Eye (tissue), 1 donor: ENCODE results near the gene NIPSNAP3A.
A peak's percentile ranks its signal among the peaks of the same experiment; 100 is the strongest.
"Not testable (repeated sequence)": the region's sequence is repeated elsewhere in the genome, so short reads cannot be mapped to it uniquely, and the experiment has no call there.

ENCODE experiments used
- DNase-seq: peaks from one replicate; pipeline ENCODE4 v3.0.0-alpha.2; 2015

Gene NIPSNAP3A

DNA sequence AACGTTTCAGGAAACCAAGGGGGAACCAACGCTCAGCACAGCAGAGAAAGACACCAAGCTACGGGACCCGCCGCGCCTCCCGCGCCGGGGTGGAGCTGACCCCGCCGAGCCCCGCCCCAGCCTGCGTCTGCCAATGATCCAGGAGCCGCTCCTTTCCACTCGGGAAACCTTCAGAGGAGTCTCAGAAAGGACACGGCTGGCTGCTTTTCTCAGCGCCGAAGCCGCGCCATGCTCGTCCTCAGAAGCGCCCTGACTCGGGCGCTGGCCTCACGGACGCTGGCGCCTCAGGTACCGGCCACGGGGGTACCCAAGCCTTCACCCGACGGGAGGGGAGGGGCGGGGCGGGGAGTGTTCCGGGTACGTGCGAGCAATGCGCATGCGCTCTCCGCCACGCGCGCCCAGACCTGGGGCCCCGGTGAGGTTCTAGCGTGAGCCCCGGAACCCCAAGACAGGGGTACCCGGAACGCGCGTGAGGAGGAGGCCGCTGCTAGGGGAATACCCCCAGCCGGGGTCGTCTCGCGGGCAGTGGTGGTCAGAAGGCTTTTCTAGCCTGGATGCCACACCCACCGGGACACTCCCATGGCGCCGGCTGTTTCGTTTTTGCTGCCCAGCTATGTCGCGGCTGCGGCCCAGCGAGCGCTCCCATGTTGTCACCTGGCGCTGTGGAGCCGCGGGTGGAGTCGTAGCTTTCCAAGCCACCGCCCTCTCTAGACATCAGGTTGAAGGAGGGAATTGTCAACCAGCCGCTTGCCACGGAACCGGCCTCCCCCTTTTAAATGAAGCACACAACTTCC, at the start of gene NIPSNAP3A:
NIPSNAP3A (plus strand) TSS at position 119 of the 794 bp plus-strand sequence; CDS start at position 229, 110 bp downstream.
- DNase-seq, result peak; percentile 95

DNA sequence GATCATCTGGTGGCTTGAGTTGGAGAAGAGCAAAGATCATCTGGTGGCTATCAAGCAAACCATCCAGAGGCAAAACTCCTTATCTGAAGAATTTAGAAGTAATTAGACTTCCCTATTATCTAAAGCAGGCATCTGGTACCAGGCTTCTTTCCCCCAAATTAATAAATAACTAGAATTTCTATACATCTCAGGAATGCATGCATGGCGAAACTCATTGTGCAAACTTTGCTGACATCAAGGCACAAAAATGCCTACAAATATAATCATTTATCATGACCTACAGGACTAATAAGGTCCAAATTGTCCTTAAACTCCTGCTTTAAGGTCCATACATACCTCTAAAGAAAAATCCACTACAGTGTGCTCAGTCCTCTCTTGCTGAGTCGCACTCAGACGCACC, 47.2 kb upstream of the NIPSNAP3A start:
- no peak for DNase-seq

DNA sequence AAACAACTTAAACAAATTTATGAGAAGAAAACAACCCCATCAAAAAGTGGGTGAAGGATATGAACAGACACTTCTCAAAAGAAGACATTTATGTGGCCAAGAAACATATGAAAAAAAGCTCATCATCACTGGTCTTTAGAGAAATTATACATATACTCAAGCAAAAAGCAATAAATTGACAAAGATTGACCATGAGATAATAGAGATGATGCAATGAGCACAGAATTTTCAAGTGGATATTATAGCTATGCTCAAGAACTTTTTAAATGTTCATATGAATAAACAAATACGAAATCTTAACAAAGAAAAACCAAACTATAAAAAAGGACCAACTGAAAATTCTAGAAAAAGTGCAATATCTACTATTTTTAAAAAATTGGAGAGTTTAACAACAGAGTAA, 38.7 kb upstream of the NIPSNAP3A start:
- not testable (repeated sequence) for DNase-seq

DNA sequence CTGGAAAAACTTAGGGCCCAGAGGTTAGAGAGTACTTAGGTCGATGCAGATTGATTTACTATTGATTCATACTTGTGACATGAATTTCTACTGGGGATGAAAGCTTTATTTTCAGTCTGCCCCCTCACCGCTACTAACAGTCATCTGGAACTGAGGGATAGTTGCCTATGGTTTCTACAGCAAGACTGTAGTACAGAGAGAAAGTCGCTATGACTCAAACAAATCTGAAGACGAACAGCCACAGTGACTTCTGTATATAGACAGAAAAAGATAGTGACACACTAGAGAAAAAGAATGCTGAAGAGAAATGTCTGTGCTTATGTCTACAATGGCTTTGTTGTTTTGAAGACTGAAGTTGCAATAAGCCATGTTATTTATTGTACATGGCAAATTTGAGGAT, 35.9 kb upstream of the NIPSNAP3A start:
- no peak for DNase-seq

DNA sequence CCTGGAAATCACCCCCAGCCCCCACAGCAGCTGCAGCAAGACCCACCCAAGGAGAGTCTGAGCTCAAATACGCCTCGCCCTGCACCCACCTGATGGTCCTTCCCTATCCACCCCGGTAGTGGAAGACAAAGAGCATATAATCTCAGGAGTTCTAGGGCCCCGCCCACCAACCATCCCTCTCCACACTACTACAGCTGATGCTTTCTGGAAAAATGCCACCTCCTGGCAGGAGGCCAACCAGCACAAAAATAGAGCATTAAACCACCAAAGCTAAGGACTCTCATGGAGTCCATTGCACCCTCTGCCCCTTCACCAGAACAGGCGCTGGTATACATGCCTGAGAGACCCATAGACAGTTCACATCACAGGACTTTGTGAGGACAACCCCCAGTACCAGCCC, 22.5 kb upstream of the NIPSNAP3A start:
- no peak for DNase-seq

DNA sequence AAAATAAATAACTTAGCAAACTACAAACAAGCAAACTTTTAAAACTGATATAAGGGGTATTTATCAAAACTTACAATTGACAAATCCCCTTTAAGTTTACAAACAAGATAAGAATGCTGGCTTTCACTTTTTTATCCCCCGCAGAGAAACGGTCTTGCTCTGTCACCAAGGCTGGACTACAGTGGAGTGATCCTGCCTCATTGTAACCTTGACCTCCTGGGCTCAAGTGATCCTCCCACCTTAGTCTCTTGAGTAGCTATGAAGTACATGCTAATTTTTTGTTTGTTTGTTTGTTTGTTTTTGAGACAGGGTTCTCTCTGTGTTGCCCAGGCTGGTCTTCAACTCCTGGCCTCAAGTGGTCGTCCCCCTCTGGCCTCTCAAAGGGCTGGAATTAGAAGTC, 9.0 kb upstream of the NIPSNAP3A start:
- no peak for DNase-seq

DNA sequence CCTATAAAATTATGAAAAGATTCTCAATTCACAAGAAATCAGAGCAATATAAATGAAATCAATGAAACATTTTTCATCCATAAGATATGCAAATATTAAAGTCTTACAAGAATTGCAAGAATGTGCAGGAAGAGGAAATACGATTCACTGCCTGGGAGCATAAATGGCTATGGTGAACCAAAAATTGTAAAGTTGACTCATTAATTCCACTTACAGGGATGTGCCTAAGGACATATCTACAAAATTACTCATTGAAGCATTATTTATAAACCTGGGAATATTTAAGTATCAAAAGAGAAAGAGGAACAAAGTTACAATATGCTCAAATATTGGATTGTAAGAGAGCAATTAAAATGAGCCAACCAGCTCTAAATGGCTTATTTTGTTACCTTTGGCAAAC, 6.9 kb upstream of the NIPSNAP3A start:
- no peak for DNase-seq

DNA sequence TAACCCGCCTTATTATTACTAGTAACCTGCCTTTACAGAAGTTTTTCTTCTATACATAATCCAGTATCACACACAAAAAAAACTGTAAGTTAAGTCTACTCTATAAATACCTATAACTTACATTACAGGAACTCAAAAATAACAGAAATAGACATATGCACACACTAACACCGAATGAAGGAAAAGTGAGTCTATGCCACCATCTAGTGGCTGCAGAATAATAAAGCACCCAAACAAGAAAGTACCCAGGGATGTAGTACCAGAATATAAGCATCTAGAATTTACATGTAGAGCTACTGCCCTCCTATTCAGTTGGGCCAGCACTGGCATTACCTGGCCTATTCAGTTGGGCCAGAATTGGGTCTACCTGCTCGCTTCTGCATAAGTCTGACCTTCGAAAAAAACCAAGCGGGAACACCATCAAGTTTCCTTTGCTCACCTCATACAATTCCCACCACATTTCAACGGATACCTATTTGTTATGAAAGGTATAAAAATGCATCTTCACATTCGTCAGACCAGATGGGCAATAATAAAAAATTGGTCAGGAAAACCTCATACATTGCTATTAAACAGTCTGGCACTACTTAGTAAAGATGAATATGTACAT, 4.0 kb upstream of the NIPSNAP3A start:
- peak; percentile 86 for DNase-seq

DNA sequence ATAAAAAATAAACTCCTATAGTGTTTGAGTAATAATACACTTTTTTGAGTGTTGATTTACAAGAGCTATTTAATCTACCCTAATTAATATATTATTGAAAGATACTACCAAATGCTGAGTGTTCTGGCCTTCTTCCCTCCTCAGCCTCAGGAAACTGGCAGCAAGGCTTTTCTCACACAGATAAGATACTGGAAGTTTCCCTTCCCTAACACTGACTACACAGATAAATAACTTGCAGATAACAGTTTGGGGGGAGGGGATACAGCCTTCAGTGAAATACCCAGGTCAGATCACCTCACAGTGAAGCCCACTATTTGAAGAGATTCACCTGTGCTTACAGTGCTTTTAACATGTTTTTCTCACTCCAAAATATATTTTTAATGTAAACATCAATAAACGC, 1.6 kb upstream of the NIPSNAP3A start:
- DNase-seq, result no peak

DNA sequence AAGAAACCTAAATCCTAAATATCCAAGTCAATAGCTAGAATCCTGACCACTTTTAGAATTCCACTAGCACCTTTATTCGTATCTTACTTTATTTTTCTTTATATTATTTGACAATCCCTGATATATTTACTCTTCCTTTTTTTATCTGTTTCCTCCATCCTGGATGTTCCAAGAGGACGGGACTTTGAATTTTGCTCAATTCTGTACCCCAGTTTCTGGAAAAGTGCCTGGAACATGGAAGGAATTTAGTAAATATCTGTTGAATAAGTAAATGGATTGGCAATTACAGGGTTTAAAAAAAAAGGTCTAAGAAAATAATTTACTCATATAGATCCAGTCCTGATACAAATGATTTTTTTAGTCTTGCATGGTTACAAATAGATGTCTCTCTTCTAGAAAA, 1.2 kb upstream of the NIPSNAP3A start:
- no peak for DNase-seq

DNA sequence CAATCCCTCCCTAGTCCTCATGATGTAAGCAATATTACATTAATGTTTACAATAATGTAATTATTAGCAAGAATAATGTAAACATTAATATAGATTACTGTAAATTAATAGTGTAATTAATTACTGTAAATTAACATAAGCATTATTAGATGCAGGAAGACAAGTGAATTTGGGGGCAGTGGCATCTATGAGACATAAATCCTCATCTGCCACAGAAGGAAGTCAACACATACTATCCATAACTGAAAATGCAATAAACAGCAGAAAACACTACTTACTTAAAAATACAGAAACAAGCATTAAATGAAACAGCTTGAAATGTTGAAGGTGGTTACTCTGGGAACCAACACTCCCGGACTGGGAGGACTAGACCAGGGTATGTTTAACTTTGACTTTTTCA, 685 bp upstream of the NIPSNAP3A start:
- DNase-seq, result no peak

DNA sequence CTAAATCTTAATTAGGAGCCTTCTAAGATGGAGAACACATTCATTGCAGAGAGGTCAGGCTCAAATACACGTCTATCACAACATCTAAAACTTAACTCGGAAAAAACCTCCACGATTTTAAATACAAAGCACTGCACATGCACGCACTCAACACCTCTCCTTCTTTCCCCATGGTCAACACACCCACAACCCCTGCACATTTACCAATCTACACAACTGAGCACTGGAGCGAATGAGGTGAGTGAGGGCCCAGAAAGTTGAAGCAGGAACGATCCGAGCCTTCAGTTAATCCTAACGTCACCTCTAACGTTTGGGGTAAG, 278 bp upstream of the NIPSNAP3A start:
- DNase-seq, result no peak

DNA sequence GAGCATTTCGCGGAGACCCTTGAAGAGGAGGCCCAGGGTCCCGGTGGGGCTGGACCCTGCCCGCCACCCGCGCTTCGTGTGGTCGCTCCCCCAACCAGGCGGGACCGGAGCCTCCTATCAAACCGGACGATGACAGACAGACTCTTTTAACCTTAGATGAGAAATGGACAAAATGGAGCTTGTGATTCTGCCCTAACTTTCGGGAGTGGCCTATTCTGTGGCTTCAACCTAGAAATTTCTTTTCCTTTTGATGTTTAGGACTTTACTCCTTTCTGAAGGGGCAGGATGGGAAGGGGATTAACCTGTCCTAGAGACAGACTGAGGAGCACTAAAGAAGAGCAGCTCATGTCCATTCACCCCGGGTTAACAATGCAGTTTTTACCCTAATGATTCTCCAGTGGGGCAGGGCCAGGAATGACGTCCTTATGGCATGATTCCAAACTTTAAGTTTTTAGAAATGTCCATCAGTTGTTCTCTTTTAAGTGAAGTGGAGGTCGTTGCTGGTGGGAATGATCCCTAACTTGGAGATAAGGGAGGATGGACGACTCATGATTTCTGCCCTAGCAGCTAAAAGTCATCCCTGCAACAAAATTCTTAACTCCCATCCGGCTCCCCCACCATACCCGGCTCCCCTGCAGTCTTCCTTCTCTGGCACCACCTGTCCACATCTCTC, 1.0 kb downstream of the NIPSNAP3A start:
- DNase-seq, result peak; percentile 69

DNA sequence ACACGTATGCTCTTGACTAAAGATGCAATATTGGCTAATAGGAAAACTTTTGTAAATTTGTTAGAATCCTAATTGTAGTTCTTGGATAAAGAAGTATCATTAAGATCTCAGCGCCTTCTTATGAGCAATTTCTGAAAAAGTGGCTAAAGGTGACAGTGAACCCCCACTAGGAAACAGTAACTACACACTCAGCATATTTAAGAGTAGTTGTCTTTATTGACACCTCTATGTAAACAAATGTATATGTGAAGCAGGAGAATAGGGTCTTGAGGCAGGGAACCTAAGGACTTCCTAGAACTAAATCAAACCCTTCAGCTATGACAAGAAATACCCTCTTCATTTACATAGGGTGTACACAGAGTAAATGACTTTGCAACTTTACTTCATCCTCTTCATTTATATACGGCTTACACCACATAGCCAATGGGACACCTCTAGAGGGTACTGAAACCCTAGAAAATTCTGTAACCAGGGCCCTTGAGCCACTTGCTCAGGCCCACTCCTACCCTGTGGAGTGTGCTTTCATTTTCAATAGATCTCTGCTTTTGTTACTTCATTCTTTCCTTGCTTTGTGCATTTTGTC, 2.8 kb downstream of the NIPSNAP3A start:
- no peak for DNase-seq

DNA sequence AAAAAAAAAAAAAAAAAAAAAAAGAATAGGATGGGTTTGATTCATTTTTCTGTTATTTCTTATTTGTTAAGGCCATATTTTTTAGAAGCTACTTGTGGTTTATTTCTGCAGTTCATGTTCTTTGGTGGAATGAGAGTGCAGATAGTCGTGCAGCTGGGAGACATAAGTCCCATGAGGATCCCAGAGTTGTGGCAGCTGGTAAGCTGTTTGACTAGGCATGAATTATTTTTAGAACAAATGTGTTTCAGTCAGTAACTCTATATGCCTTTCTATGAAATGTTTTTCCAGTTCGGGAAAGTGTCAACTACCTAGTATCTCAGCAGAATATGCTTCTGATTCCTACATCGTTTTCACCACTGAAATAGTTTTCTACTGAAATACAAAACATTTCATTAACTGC, 11.5 kb downstream of the NIPSNAP3A start:
- no peak for DNase-seq

DNA sequence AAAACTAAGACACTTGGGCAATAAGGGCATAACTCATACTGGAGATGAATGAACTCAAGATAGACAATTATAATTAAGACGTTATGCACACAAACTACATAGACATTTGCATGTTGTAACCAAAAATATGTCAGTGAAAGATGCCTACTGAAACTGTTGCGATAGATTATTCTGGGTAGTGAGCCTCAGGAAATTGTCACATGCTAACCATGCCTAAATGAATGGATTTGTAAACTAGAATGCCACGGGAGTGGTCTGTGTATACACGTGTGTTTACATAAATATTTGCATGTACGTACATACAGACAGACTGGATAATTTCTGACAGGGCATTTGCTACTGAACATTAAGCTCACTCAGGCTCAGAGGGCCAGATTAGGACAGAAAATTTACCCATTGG, 17.7 kb downstream of the NIPSNAP3A start:
- DNase-seq, result no peak

DNA sequence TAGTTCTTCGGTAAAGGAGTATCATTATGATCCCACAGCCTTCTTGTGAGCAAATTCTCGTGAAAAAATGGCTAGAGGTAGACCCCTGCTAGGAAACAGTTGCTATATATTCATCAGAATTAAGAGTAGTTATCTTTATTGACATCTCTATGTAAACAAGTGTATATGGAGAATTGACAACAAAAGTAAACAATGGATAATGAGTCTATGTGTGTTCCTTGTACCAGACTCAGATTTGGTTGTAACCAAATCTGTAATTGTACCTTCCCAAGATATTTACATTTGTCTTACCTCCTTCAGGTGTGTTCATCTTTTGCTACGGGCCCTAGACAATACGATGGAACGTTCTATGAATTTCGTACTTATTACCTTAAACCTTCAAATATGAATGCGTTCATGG, 18.5 kb downstream of the NIPSNAP3A start:
- DNase-seq, result no peak

DNA sequence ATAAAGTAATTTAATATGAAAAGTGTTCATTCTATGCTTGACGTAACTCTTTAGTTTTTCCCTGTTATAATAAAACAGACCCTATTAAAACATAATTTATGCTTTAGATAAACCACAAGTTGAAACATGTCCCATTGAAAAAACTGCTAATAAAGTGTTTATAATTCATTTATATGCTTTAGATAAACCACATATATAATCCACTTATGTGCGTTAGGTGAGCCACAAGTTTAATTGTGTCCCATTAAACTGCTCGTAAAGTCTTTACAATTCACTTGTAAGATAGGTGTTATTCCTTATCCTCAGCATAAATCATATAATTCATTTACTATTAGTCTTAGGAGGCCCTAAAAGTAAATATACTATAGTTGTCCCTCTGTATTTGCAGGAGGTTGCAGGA, 20.0 kb downstream of the NIPSNAP3A start:
- DNase-seq, result no peak

DNA sequence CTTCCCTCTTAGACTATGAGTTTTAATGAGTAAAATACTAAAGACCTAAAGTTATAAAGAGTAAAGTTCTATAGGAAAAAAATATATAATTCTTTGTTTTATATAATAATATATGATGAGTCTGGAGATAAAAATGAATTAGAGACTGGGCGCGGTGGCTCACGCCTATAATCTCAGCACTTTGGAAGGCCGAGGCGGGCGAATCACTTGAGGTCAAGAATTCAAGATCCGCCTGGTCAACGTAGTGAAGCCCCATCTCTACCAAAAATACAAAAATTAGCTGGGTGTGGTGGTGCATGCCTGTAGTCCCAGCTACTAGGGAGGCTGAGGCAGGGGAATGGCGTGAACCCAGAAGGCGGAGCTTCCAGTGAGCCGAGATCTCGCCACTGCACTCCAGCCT, 21.5 kb downstream of the NIPSNAP3A start:
- not testable (repeated sequence) for DNase-seq

DNA sequence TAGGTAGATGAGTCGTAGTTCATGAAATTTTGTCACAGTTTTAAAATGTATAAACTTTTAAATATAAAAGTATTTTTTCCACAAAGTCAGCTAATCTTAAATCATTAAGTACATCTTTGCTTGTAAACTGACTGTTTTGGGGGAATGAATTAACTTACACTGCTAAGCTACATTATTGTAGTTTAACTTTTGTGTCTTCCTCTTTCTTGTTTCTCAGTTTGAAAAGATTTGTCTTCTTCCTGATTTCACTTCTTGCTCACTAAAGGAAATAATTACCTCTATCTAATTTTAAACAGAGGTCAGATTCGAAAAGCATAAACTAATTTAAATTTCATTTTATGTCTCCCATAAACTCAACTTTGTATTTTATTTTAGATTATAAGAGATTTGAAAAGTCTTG, 22.2 kb downstream of the NIPSNAP3A start:
- DNase-seq, result no peak

DNA sequence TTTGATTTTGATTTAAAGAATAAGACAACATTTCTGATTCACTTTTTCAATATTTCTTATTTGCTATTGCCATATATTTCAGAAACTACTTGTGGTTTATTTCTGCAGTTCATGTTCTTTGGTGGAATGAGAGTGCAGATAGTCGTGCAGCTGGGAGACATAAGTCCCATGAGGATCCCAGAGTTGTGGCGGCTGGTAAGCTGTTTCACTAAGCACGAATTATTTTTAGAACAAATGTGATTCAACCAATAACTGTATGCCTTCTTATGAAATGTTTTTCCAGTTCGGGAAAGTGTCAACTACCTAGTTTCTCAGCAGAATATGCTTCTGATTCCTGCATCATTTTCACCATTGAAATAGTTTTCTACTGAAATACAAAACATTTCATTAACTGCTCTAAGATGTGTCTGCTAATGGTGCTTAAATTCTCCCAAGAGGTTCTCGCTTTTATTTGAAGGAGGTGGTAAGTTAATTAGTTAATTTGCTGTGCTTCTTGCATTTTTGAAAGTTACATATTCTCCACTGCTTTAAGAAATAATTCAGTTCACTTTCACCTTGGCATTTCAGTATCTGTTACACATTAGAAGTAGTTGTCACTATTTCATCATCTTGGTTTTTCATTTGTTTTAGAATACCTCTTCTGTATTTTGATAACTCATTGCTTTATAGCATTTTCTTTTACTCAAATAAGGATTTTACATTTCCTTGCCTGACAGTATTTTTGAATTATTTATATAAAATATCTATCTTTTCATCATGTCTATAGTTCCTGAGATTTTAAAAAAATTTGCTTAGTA, 25.4 kb downstream of the NIPSNAP3A start:
- no peak for DNase-seq

DNA sequence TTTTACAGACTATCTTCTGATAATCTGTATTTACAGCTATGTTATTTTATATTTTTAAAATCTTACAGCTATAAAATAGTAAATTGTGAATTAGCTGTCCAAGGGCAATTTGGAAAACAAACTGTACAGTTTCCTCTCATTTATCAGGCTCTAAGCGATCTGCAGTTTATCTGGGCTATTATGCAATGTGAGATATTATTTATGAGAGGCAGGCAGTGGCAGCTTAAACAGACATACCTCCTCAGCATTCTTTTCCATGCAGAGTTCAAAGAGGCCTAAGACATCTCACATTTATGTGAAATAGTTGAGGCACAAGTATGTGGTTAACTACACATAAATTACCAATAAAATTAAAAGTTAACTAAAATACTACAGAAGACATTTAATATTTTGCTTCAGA, 26.6 kb downstream of the NIPSNAP3A start:
- no peak for DNase-seq
